Cortex of kidney (tissue), 1 donor: ENCODE data around the gene ZMYM3.

ENCODE experiments used
- DNase-seq: peaks from one replicate; lab custom pipeline; 2025; lab: John Stamatoyannopoulos, UW

The ZMYM3 gene

GRCh38 chrX:71214604-71215337 is 39.2 kb downstream of the ZMYM3 start:
- DNase-seq, result no peak

- DNase-seq, result no peak
Measured at GRCh38 chrX:71214152-71214551, 39.8 kb downstream of the ZMYM3 start.

GRCh38 chrX:71212536-71212935 is 41.4 kb downstream of the ZMYM3 start:
- DNase-seq, result no peak

GRCh38 chrX:71210816-71211215 is 43.1 kb downstream of the ZMYM3 start:
- DNase-seq, result no peak

- no peak for DNase-seq
Measured at GRCh38 chrX:71199252-71200008, 54.5 kb downstream of the ZMYM3 start.

- no peak for DNase-seq
Measured at GRCh38 chrX:71198066-71198465, 55.9 kb downstream of the ZMYM3 start.

- no peak for DNase-seq
Measured at GRCh38 chrX:71195964-71196649, 57.8 kb downstream of the ZMYM3 start.

GRCh38 chrX:71191248-71191647 is 62.7 kb downstream of the ZMYM3 start:
- DNase-seq, result no peak
